GM18505 (cell line): ENCODE data around the gene CACNA2D4.
"Not testable (repeated sequence)": the region's sequence is repeated elsewhere in the genome, so short reads cannot be mapped to it uniquely, and the experiment has no call there.

Experiments used
- ATAC-seq: cut with Tn5 transposase; IDR thresholded peaks from one replicate; pipeline ENCODE4 v1.9.1; 2021; ENCODE audit not compliant: unreplicated experiment
- POLR2A ChIP-seq: IDR thresholded peaks from 4 replicates; pipeline ENCODE4 v1.6.1; 2011; ENCODE audit warnings: borderline replicate concordance; ENCODE audit not compliant: insufficient read depth, insufficient read length; ENCODE audit errors: extremely low read depth

CACNA2D4 gene

GRCh38 chr12:1918081-1918883, at the start of gene CACNA2D4:
CACNA2D4 (minus strand) TSS chr12:1918652; CDS start chr12:1918473, 179 bp downstream.
- no peak for ATAC-seq
- TF ChIP-seq POLR2A, result no peak

- no peak for ATAC-seq
- TF ChIP-seq POLR2A, result no peak
Measured at GRCh38 chr12:1966561-1967226, 48.2 kb upstream of the CACNA2D4 start.

GRCh38 chr12:1965916-1966315, 47.5 kb upstream of the CACNA2D4 start:
- no peak for ATAC-seq
- TF ChIP-seq POLR2A, result no peak

- no peak for ATAC-seq
- TF ChIP-seq POLR2A, result no peak
Measured at GRCh38 chr12:1962051-1963020, 43.9 kb upstream of the CACNA2D4 start.

GRCh38 chr12:1956716-1957115, 38.3 kb upstream of the CACNA2D4 start:
- TF ChIP-seq POLR2A, result no peak
- ATAC-seq, result no peak

GRCh38 chr12:1949771-1950470, 31.5 kb upstream of the CACNA2D4 start:
- ATAC-seq, result no peak
- no peak for TF ChIP-seq POLR2A

GRCh38 chr12:1948883-1949282, 30.4 kb upstream of the CACNA2D4 start:
- no peak for TF ChIP-seq POLR2A
- ATAC-seq, result no peak

- no peak for ATAC-seq
- no peak for TF ChIP-seq POLR2A
Measured at GRCh38 chr12:1947081-1947480, 28.6 kb upstream of the CACNA2D4 start.

- ATAC-seq, result no peak
Measured at GRCh38 chr12:1946296-1946695, 27.8 kb upstream of the CACNA2D4 start.

GRCh38 chr12:1945502-1945901, 27.1 kb upstream of the CACNA2D4 start:
- ATAC-seq, result not testable (repeated sequence)

More at GRCh38 chr12:1946296-1946695, 27.8 kb upstream of the CACNA2D4 start:
- no peak for TF ChIP-seq POLR2A

GRCh38 chr12:1939801-1940607, 21.6 kb upstream of the CACNA2D4 start:
- no peak for TF ChIP-seq POLR2A
- ATAC-seq, result no peak

- no peak for TF ChIP-seq POLR2A
- no peak for ATAC-seq
Measured at GRCh38 chr12:1939331-1939730, 20.9 kb upstream of the CACNA2D4 start.

- no peak for ATAC-seq
- no peak for TF ChIP-seq POLR2A
Measured at GRCh38 chr12:1937481-1938224, 19.2 kb upstream of the CACNA2D4 start.
